Measurements from ENCODE around the gene ACP6. TPM values are rescaled to one million over a fixed set of nuclear protein-coding genes. Genes with fewer than 3 reads are reported as not detected.

The ACP6 gene
- total RNA-seq, 1 donor from 2014 or later, result 21.8 TPM

DNA sequence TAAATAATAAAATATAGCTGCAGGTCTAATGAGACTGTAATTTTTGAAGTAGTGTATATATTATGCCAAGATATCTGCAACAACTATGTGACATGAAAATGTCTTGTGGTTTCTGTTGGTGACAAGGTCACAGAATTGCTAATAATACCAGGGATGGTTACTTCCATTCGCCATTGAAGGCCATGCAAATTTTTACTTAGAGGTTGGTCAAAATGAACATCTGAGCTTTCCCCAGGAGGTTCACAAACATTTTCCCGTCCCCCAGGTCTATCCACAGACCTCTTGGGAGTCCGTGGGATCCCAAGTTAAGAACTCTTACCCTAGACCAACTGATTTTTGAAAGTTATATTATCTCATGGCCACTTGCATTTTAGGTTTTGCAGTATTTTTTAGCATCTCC, 66.3 kb downstream of the ACP6 start:
- TF ChIP-seq, protein P1, sequence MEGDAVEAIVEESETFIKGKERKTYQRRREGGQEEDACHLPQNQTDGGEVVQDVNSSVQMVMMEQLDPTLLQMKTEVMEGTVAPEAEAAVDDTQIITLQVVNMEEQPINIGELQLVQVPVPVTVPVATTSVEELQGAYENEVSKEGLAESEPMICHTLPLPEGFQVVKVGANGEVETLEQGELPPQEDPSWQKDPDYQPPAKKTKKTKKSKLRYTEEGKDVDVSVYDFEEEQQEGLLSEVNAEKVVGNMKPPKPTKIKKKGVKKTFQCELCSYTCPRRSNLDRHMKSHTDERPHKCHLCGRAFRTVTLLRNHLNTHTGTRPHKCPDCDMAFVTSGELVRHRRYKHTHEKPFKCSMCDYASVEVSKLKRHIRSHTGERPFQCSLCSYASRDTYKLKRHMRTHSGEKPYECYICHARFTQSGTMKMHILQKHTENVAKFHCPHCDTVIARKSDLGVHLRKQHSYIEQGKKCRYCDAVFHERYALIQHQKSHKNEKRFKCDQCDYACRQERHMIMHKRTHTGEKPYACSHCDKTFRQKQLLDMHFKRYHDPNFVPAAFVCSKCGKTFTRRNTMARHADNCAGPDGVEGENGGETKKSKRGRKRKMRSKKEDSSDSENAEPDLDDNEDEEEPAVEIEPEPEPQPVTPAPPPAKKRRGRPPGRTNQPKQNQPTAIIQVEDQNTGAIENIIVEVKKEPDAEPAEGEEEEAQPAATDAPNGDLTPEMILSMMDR (conservative IDR thresholded peaks at IDR 0.05), result no peak
- H3K36me3 Mint-ChIP-seq (ENCODE audit: low read depth), result peaks cover 21% of the 10 kb centered on the region
- peaks cover 34% of the 10 kb centered on the region for H3K4me1 Mint-ChIP-seq
- no peak overlapping the region for H3K4me3 Mint-ChIP-seq
- DNase-seq (ENCODE audit: low read depth, low spot score), result no peak
- H3K27ac Mint-ChIP-seq (ENCODE audit: unreplicated experiment), result no peak overlapping the region
- H3K27me3 Mint-ChIP-seq (ENCODE audit: low read depth), result no peaks in the 10 kb centered on the region
- no peaks in the 10 kb centered on the region for H3K9me3 Mint-ChIP-seq

GRCh38 chr1:147600119-147601111, 69.9 kb downstream of the ACP6 start:
- no peak for DNase-seq (ENCODE audit: low read depth, low spot score)
- Mint-ChIP-seq H3K27me3 (ENCODE audit: low read depth) (no peaks in the 10 kb centered on the region), H3K4me3 (peak overlapping the region; percentile 91), H3K9me3 (no peaks in the 10 kb centered on the region), H3K4me1 (peaks cover 43% of the 10 kb centered on the region), H3K27ac (ENCODE audit: unreplicated experiment) (peak overlapping the region; percentile 44), H3K36me3 (ENCODE audit: low read depth) (peaks cover 5% of the 10 kb centered on the region)
- TF ChIP-seq, protein P1 (conservative IDR thresholded peaks at IDR 0.05), result no peak

DNA sequence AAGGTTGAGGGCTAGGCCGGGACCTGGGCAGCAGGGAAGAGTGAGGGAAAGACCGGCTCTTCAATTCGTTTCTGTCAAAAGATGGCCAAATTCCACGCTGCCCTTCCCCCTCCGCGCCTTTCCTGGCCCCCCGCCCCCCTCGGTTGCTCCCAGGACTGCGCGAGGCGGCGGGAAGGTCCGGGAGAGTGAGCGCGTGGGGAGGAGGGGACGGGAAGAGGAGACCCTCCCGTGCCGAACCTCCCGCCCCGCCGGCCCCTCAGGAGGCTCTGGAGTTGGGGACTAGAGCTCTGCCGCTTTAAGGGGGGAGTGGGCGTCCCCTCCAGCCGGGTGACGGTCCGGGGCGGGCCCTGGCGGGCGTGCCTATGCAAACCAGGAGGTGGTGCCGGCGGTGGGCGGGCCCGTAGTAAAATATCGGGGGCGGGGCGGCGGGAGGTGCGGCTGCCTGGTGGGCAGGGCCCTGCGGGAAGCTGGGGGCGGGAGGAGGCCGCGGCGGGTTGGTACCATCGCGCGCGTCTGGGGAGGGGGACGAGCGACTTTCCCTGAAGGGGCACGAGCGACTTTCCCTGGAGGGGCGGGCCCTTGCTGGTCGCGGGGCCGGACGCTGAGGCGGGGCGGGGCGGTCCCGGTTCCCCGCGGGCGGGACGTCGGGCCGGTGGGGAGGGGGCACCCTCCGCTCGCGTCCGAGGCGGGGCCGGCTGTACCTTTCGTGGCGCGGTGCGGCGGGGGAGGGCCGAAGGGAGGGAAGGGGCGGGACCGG, 70.8 kb downstream of the ACP6 start:
- no peaks in the 10 kb centered on the region for H3K27me3 Mint-ChIP-seq (ENCODE audit: low read depth)
- H3K4me3 Mint-ChIP-seq, result peak overlapping the region; percentile 90
- peak overlapping the region; percentile 98 for H3K27ac Mint-ChIP-seq (ENCODE audit: unreplicated experiment)
- peaks cover 41% of the 10 kb centered on the region for H3K4me1 Mint-ChIP-seq
- H3K36me3 Mint-ChIP-seq (ENCODE audit: low read depth), result peaks cover 1% of the 10 kb centered on the region
- TF ChIP-seq, protein P1 (conservative IDR thresholded peaks at IDR 0.05), result peak; percentile 20
- DNase-seq (ENCODE audit: low read depth, low spot score), result peak; percentile 96
- no peaks in the 10 kb centered on the region for H3K9me3 Mint-ChIP-seq

- peak overlapping the region; percentile 98 for H3K27ac Mint-ChIP-seq (ENCODE audit: unreplicated experiment)
- H3K36me3 Mint-ChIP-seq (ENCODE audit: low read depth), result no peaks in the 10 kb centered on the region
- H3K4me1 Mint-ChIP-seq, result peaks cover 39% of the 10 kb centered on the region
- H3K27me3 Mint-ChIP-seq (ENCODE audit: low read depth), result no peaks in the 10 kb centered on the region
- TF ChIP-seq, protein P1 (conservative IDR thresholded peaks at IDR 0.05), result no peak
- no peaks in the 10 kb centered on the region for H3K9me3 Mint-ChIP-seq
- peak; percentile 55 for DNase-seq (ENCODE audit: low read depth, low spot score)
- peak overlapping the region; percentile 90 for H3K4me3 Mint-ChIP-seq
Measured at GRCh38 chr1:147598621-147599361, 71.5 kb downstream of the ACP6 start.

DNA sequence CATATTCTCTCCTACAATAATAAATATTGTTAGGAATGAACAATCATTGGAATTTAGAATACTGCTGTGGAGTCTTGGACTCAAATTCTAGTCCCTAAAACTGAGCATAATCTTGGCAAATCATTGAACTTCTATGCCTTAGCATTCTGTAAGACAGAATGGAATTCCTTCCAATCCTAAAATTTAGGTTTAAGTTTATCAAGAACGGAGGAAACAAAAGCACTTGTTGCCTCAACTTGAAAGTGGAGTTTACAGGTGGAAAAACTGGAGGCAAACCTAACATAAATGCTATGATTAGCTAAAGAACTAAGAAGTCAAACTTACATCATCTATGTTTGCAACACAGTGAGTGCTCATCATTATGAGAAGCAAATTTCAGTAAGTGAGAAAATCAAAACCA, 73.3 kb downstream of the ACP6 start:
- H3K27ac Mint-ChIP-seq (ENCODE audit: unreplicated experiment), result no peak overlapping the region
- H3K36me3 Mint-ChIP-seq (ENCODE audit: low read depth), result peaks cover 2% of the 10 kb centered on the region
- H3K4me1 Mint-ChIP-seq, result peaks cover 28% of the 10 kb centered on the region
- H3K27me3 Mint-ChIP-seq (ENCODE audit: low read depth), result no peaks in the 10 kb centered on the region
- H3K9me3 Mint-ChIP-seq, result no peaks in the 10 kb centered on the region
- TF ChIP-seq, protein P1 (conservative IDR thresholded peaks at IDR 0.05), result no peak
- no peak overlapping the region for H3K4me3 Mint-ChIP-seq
- DNase-seq (ENCODE audit: low read depth, low spot score), result no peak

Data from neural crest cell (in vitro differentiated cells).